ENCODE data around the gene INSL3.
A peak's percentile ranks its signal among the peaks of the same experiment; 100 is the strongest.

Gene INSL3

GRCh38 chr19:17821190-17821589 lies at the start of gene INSL3:
TSS of gene INSL3 (minus strand) at chr19:17821519. CDS start at chr19:17821506, 13 bp downstream.
- Histone ChIP-seq H3K27me3 (ENCODE audit: control insufficient read depth, insufficient read depth, low read length) (no peaks in the 10 kb centered on the region), H3K4me3 (ENCODE audit: low read depth, low read length) (no peak within 1 kb of the TSS), H3K36me3 (ENCODE audit: control insufficient read depth, insufficient read depth, low read length) (no peaks in the 10 kb centered on the region), H3K9me3 (ENCODE audit: control insufficient read depth, insufficient read depth, low read depth, low read length) (no peaks in the 10 kb centered on the region), H3K4me1 (ENCODE audit: control insufficient read depth, insufficient read depth, low read length) (no peaks in the 10 kb centered on the region), H3K27ac (ENCODE audit: low read depth, low read length) (no peak within 1 kb of the TSS), H3K9ac (ENCODE audit: low read length) (no peak within 1 kb of the TSS)

- Histone ChIP-seq H3K4me3 (ENCODE audit: low read depth, low read length) (no peak overlapping the region), H3K9ac (ENCODE audit: low read length) (peak overlapping the region; percentile 26), H3K9me3 (ENCODE audit: control insufficient read depth, insufficient read depth, low read depth, low read length) (no peaks in the 10 kb centered on the region), H3K36me3 (ENCODE audit: control insufficient read depth, insufficient read depth, low read length) (peaks cover 8% of the 10 kb centered on the region), H3K27me3 (ENCODE audit: control insufficient read depth, insufficient read depth, low read length) (peaks cover 40% of the 10 kb centered on the region), H3K4me1 (ENCODE audit: control insufficient read depth, insufficient read depth, low read length) (peaks cover 11% of the 10 kb centered on the region), H3K27ac (ENCODE audit: low read depth, low read length) (no peak overlapping the region; the same call in 1 of the 2 replicates)
Observed at GRCh38 chr19:17869114-17869608, 47.8 kb upstream of the INSL3 start.

- H3K4me1 ChIP-seq (ENCODE audit: control insufficient read depth, insufficient read depth, low read length): peaks cover 11% of the 10 kb centered on the region
- H3K9ac ChIP-seq (ENCODE audit: low read length): peak overlapping the region; percentile 42
- peaks cover 37% of the 10 kb centered on the region for H3K27me3 ChIP-seq (ENCODE audit: control insufficient read depth, insufficient read depth, low read length)
- H3K4me3 ChIP-seq (ENCODE audit: low read depth, low read length): no peak overlapping the region
- no peaks in the 10 kb centered on the region for H3K9me3 ChIP-seq (ENCODE audit: control insufficient read depth, insufficient read depth, low read depth, low read length)
- H3K27ac ChIP-seq (ENCODE audit: low read depth, low read length): no peak overlapping the region; the same call in 1 of the 2 replicates
- peaks cover 13% of the 10 kb centered on the region for H3K36me3 ChIP-seq (ENCODE audit: control insufficient read depth, insufficient read depth, low read length)
Observed at GRCh38 chr19:17868669-17869068, 47.4 kb upstream of the INSL3 start.

- Histone ChIP-seq H3K36me3 (ENCODE audit: control insufficient read depth, insufficient read depth, low read length) (peaks cover 30% of the 10 kb centered on the region), H3K27me3 (ENCODE audit: control insufficient read depth, insufficient read depth, low read length) (peaks cover 24% of the 10 kb centered on the region), H3K27ac (ENCODE audit: low read depth, low read length) (no peak overlapping the region), H3K4me1 (ENCODE audit: control insufficient read depth, insufficient read depth, low read length) (peaks cover 11% of the 10 kb centered on the region), H3K9ac (ENCODE audit: low read length) (no peak overlapping the region), H3K4me3 (ENCODE audit: low read depth, low read length) (no peak overlapping the region), H3K9me3 (ENCODE audit: control insufficient read depth, insufficient read depth, low read depth, low read length) (no peaks in the 10 kb centered on the region)
Observed at GRCh38 chr19:17866964-17867486, 45.7 kb upstream of the INSL3 start.

GRCh38 chr19:17866312-17866963 lies 45.1 kb upstream of the INSL3 start:
- Histone ChIP-seq H3K27me3 (ENCODE audit: control insufficient read depth, insufficient read depth, low read length) (peaks cover 19% of the 10 kb centered on the region), H3K27ac (ENCODE audit: low read depth, low read length) (no peak overlapping the region), H3K9me3 (ENCODE audit: control insufficient read depth, insufficient read depth, low read depth, low read length) (no peaks in the 10 kb centered on the region), H3K4me3 (ENCODE audit: low read depth, low read length) (no peak overlapping the region), H3K4me1 (ENCODE audit: control insufficient read depth, insufficient read depth, low read length) (peaks cover 11% of the 10 kb centered on the region), H3K36me3 (ENCODE audit: control insufficient read depth, insufficient read depth, low read length) (peaks cover 36% of the 10 kb centered on the region), H3K9ac (ENCODE audit: low read length) (no peak overlapping the region)

- no peak overlapping the region for H3K4me3 ChIP-seq (ENCODE audit: low read depth, low read length)
- peaks cover 11% of the 10 kb centered on the region; the same call in 1 of the 2 replicates for H3K27me3 ChIP-seq (ENCODE audit: control insufficient read depth, insufficient read depth, low read length)
- H3K9me3 ChIP-seq (ENCODE audit: control insufficient read depth, insufficient read depth, low read depth, low read length): no peaks in the 10 kb centered on the region
- peaks cover 15% of the 10 kb centered on the region for H3K4me1 ChIP-seq (ENCODE audit: control insufficient read depth, insufficient read depth, low read length)
- no peak overlapping the region for H3K27ac ChIP-seq (ENCODE audit: low read depth, low read length)
- peaks cover 44% of the 10 kb centered on the region for H3K36me3 ChIP-seq (ENCODE audit: control insufficient read depth, insufficient read depth, low read length)
- no peak overlapping the region for H3K9ac ChIP-seq (ENCODE audit: low read length)
Observed at GRCh38 chr19:17865364-17866311, 44.3 kb upstream of the INSL3 start.

GRCh38 chr19:17863520-17864182 lies 42.3 kb upstream of the INSL3 start:
- Histone ChIP-seq H3K36me3 (ENCODE audit: control insufficient read depth, insufficient read depth, low read length) (peaks cover 51% of the 10 kb centered on the region), H3K27me3 (ENCODE audit: control insufficient read depth, insufficient read depth, low read length) (no peaks in the 10 kb centered on the region), H3K9ac (ENCODE audit: low read length) (no peak overlapping the region), H3K9me3 (ENCODE audit: control insufficient read depth, insufficient read depth, low read depth, low read length) (no peaks in the 10 kb centered on the region), H3K27ac (ENCODE audit: low read depth, low read length) (no peak overlapping the region), H3K4me1 (ENCODE audit: control insufficient read depth, insufficient read depth, low read length) (peaks cover 8% of the 10 kb centered on the region), H3K4me3 (ENCODE audit: low read depth, low read length) (no peak overlapping the region)

- Histone ChIP-seq H3K36me3 (ENCODE audit: control insufficient read depth, insufficient read depth, low read length) (peaks cover 51% of the 10 kb centered on the region), H3K27me3 (ENCODE audit: control insufficient read depth, insufficient read depth, low read length) (no peaks in the 10 kb centered on the region), H3K4me1 (ENCODE audit: control insufficient read depth, insufficient read depth, low read length) (peaks cover 4% of the 10 kb centered on the region; the same call in 1 of the 2 replicates), H3K4me3 (ENCODE audit: low read depth, low read length) (no peak overlapping the region), H3K9me3 (ENCODE audit: control insufficient read depth, insufficient read depth, low read depth, low read length) (no peaks in the 10 kb centered on the region), H3K27ac (ENCODE audit: low read depth, low read length) (no peak overlapping the region), H3K9ac (ENCODE audit: low read length) (no peak overlapping the region)
Observed at GRCh38 chr19:17862711-17863519, 41.6 kb upstream of the INSL3 start.

GRCh38 chr19:17861542-17862402 lies 40.5 kb upstream of the INSL3 start:
- peak overlapping the region; percentile 93; the same call in 1 of the 2 replicates for H3K27ac ChIP-seq (ENCODE audit: low read depth, low read length)
- H3K27me3 ChIP-seq (ENCODE audit: control insufficient read depth, insufficient read depth, low read length): no peaks in the 10 kb centered on the region
- peaks cover 4% of the 10 kb centered on the region; the same call in 1 of the 2 replicates for H3K4me1 ChIP-seq (ENCODE audit: control insufficient read depth, insufficient read depth, low read length)
- no peaks in the 10 kb centered on the region for H3K9me3 ChIP-seq (ENCODE audit: control insufficient read depth, insufficient read depth, low read depth, low read length)
- peaks cover 51% of the 10 kb centered on the region for H3K36me3 ChIP-seq (ENCODE audit: control insufficient read depth, insufficient read depth, low read length)
- H3K9ac ChIP-seq (ENCODE audit: low read length): peak overlapping the region; percentile 99
- H3K4me3 ChIP-seq (ENCODE audit: low read depth, low read length): peak overlapping the region; percentile 99
